GM23338 (cell line): Measurements from ENCODE around the gene RSL1D1. TPM values are rescaled to one million over a fixed set of nuclear protein-coding genes. Genes with fewer than 3 reads are reported as not detected.

ENCODE experiments used
- ATAC-seq: fragments of 200-7000 bp; cut with Tn5 transposase; 3 replicates; pipeline ENCODE4 v1.9.1; 2020
- DNase-seq: peaks from one replicate; pipeline ENCODE4 v3.0.0-alpha.2; 2015; ENCODE audit warnings: low spot score
- H2AFZ ChIP-seq: fragments of 200-600 bp; sonication (generic); 2 replicates; pipeline ENCODE4 v1.8.0; 2016; ENCODE audit warnings: antibody characterized with exemption, mild to moderate bottlenecking, moderate library complexity
- H3F3A ChIP-seq: fragments of 200-600 bp; sonication (generic); replicated peaks from 2 replicates; pipeline ENCODE4 v1.8.0; 2017; ENCODE audit warnings: antibody characterized with exemption, mixed run types, low read depth
- H3K27ac ChIP-seq: fragments of 200-600 bp; sonication (generic); 2 replicates; pipeline ENCODE4 v1.6.1; 2016; ENCODE audit warnings: low read depth
- H3K27me3 ChIP-seq: fragments of 200-600 bp; sonication (generic); 2 replicates; pipeline ENCODE4 v1.8.0; 2016; ENCODE audit warnings: mild to moderate bottlenecking, mixed run types, moderate library complexity; ENCODE audit not compliant: insufficient read depth
- H3K36me3 ChIP-seq: fragments of 200-600 bp; sonication (generic); 2 replicates; pipeline ENCODE4 v1.8.0; 2016; ENCODE audit warnings: mild to moderate bottlenecking; ENCODE audit not compliant: insufficient read depth
- H3K4me1 ChIP-seq: fragments of 200-600 bp; sonication (generic); 2 replicates; pipeline ENCODE4 v1.8.0; 2016; ENCODE audit warnings: mild to moderate bottlenecking, moderate library complexity; ENCODE audit not compliant: insufficient read depth
- H3K4me2 ChIP-seq: fragments of 200-600 bp; sonication (generic); 2 replicates; pipeline ENCODE4 v1.7.1; 2017; ENCODE audit warnings: mixed run types
- H3K4me3 ChIP-seq: fragments of 200-600 bp; sonication (generic); 2 replicates; pipeline ENCODE4 v1.6.1; 2016; ENCODE audit warnings: mixed run types
- H3K79me2 ChIP-seq: fragments of 200-600 bp; sonication (generic); replicated peaks from 2 replicates; pipeline ENCODE4 v1.8.0; 2017; ENCODE audit warnings: mild to moderate bottlenecking; ENCODE audit not compliant: insufficient read depth
- H3K9me2 ChIP-seq: fragments of 200-600 bp; sonication (generic); 2 replicates; pipeline ENCODE4 v1.8.0; 2017; ENCODE audit not compliant: insufficient read depth
- H4K20me1 ChIP-seq: fragments of 200-600 bp; sonication (generic); replicated peaks from 2 replicates; pipeline ENCODE4 v1.8.0; 2017; ENCODE audit warnings: mild to moderate bottlenecking; ENCODE audit not compliant: insufficient read depth
- H3K27ac Mint-ChIP-seq: 2 replicates; pipeline ENCODE4 v1.8.0; 2020; ENCODE audit warnings: inconsistent platforms, mild to moderate bottlenecking, moderate library complexity, mixed read lengths
- H3K27me3 Mint-ChIP-seq: 3 replicates; pipeline ENCODE4 v1.8.0; 2022; ENCODE audit warnings: low read depth, mild to moderate bottlenecking, moderate library complexity, mixed read lengths, inconsistent platforms; ENCODE audit not compliant: insufficient read depth, poor library complexity
- H3K36me3 Mint-ChIP-seq: 3 replicates; pipeline ENCODE4 v1.8.0; 2021; ENCODE audit warnings: low read depth, mild to moderate bottlenecking, inconsistent platforms, moderate library complexity, mixed read lengths
- H3K4me1 Mint-ChIP-seq: 3 replicates; pipeline ENCODE4 v1.8.0; 2020; ENCODE audit warnings: mild to moderate bottlenecking, inconsistent platforms, mixed read lengths
- H3K4me3 Mint-ChIP-seq: 3 replicates; pipeline ENCODE4 v1.8.0; 2021; ENCODE audit warnings: moderate library complexity, mild to moderate bottlenecking, inconsistent platforms, mixed read lengths
- H3K9me3 Mint-ChIP-seq: 3 replicates; pipeline ENCODE4 v1.8.0; 2020; ENCODE audit warnings: moderate library complexity, mild to moderate bottlenecking, inconsistent platforms, mixed read lengths
- CREB1 ChIP-seq: fragments of 250-450 bp; sonication (Bioruptor Pico); IDR thresholded peaks from 2 replicates; pipeline ENCODE4 v1.5.0; 2020; ENCODE audit warnings: low read depth, mild to moderate bottlenecking, moderate library complexity
- EZH2 ChIP-seq: fragments of 200-600 bp; sonication (generic); IDR thresholded peaks from one replicate; pipeline ENCODE4 v1.8.0; 2017; ENCODE audit warnings: antibody characterized with exemption, mild to moderate bottlenecking, low read depth; ENCODE audit not compliant: unreplicated experiment
- EZH2phosphoT487 ChIP-seq: fragments of 200-600 bp; sonication (generic); IDR thresholded peaks from one replicate; pipeline ENCODE4 v1.8.1; 2018; ENCODE audit warnings: antibody characterized with exemption; ENCODE audit not compliant: unreplicated experiment
- JUNB ChIP-seq: IDR thresholded peaks from one replicate; pipeline ENCODE4 v1.6.1; 2016; ENCODE audit warnings: antibody characterized with exemption; ENCODE audit not compliant: unreplicated experiment
- NANOG ChIP-seq: IDR thresholded peaks from 2 replicates; pipeline ENCODE4 v1.6.1; 2016; ENCODE audit warnings: antibody characterized with exemption, borderline replicate concordance
- POLR2AphosphoS5 ChIP-seq: IDR thresholded peaks from 2 replicates; pipeline ENCODE4 v1.6.1; 2016; ENCODE audit warnings: antibody characterized with exemption, low read depth
- REST ChIP-seq: IDR thresholded peaks from one replicate; pipeline ENCODE4 v1.6.1; 2018; ENCODE audit warnings: antibody characterized with exemption; ENCODE audit not compliant: unreplicated experiment
- STAT1 ChIP-seq: IDR thresholded peaks from one replicate; pipeline ENCODE4 v1.6.1; 2016; ENCODE audit warnings: antibody characterized with exemption; ENCODE audit not compliant: unreplicated experiment
- ZNF114 ChIP-seq: fragments of 250-450 bp; sonication (Bioruptor Pico); IDR thresholded peaks from 2 replicates; pipeline ENCODE4 v1.5.0; 2020; ENCODE audit warnings: mild to moderate bottlenecking, moderate library complexity
- ZNF331 ChIP-seq: fragments of 250-450 bp; sonication (Bioruptor Pico); IDR thresholded peaks from 2 replicates; pipeline ENCODE4 v1.5.0; 2020; ENCODE audit warnings: low read depth, mild to moderate bottlenecking, moderate library complexity
- ZNF462 ChIP-seq: fragments of 250-450 bp; sonication (Bioruptor Pico); IDR thresholded peaks from 2 replicates; pipeline ENCODE4 v1.5.0; 2020; ENCODE audit warnings: mild to moderate bottlenecking, moderate library complexity
- polyA plus RNA-seq: library from polyadenylated mRNA; unstranded; fragments of >200 nt; fragmentation: Nextera tagmentation; extraction: Ambion mirVana; gene quantifications from 2 replicates; pipeline ENCODE4 v1.2.1, GENCODE V29; 2016
- total RNA-seq: library from RNA; depleted of rRNA; stranded (reverse); fragments of >200 nt; shearing (Covaris generic); gene quantifications from 2 replicates; pipeline ENCODE4 v1.2.3, GENCODE V29; 2014
- TF ChIP-seq, protein P1 (sequence below): IDR thresholded peaks from 2 replicates; pipeline ENCODE4 v1.6.1; 2016; ENCODE audit warnings: antibody characterized with exemption
- TF ChIP-seq, protein P2 (sequence below), 2 experiments: fragments of 200-600 bp in 1 of 2; sonication (generic) in 1 of 2; conservative IDR thresholded peaks; 2 replicates each; pipeline versions ENCODE4 v1.5.1 to v1.6.1; 2016 to 2017; ENCODE audit warnings: antibody characterized with exemption in 2 of 2, low read depth in 2 of 2, mild to moderate bottlenecking in 2 of 2, moderate library complexity in 1 of 2

Gene RSL1D1
- total and polyA plus RNA-seq, 2 experiments from 2014 or later: 298 to 495 TPM

- Histone ChIP-seq H3K27me3 (no peaks in the 10 kb centered on the region), H3K27ac (no peak overlapping the region), H4K20me1 (peaks cover 5% of the 10 kb centered on the region), H3K79me2 (no peaks in the 10 kb centered on the region), H3K36me3 (peaks cover 23% of the 10 kb centered on the region), H2AFZ (no peak overlapping the region), H3K4me2 (no peak overlapping the region), H3F3A (peaks cover 22% of the 10 kb centered on the region), H3K9me2 (no peaks in the 10 kb centered on the region), H3K4me3 (no peak overlapping the region), H3K4me1 (no peaks in the 10 kb centered on the region)
- ATAC-seq (no peak), DNase-seq (no peak)
- H3K9me3 Mint-ChIP-seq: no peaks in the 10 kb centered on the region
- no peak overlapping the region for H3K4me3 Mint-ChIP-seq
- H3K27me3 Mint-ChIP-seq: no peaks in the 10 kb centered on the region
- no peak overlapping the region for H3K27ac Mint-ChIP-seq
- H3K36me3 Mint-ChIP-seq: peaks cover 33% of the 10 kb centered on the region
- H3K4me1 Mint-ChIP-seq: peaks cover 10% of the 10 kb centered on the region; the same call in 2 of the 3 replicates
- no peak for TF ChIP-seq ZNF114
- TF ChIP-seq, protein P1, sequence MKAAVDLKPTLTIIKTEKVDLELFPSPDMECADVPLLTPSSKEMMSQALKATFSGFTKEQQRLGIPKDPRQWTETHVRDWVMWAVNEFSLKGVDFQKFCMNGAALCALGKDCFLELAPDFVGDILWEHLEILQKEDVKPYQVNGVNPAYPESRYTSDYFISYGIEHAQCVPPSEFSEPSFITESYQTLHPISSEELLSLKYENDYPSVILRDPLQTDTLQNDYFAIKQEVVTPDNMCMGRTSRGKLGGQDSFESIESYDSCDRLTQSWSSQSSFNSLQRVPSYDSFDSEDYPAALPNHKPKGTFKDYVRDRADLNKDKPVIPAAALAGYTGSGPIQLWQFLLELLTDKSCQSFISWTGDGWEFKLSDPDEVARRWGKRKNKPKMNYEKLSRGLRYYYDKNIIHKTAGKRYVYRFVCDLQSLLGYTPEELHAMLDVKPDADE: no peak
- TF ChIP-seq NANOG: no peak
- TF ChIP-seq EZH2: no peak
- TF ChIP-seq CREB1 (CRISPR knock-in tag): no peak
- TF ChIP-seq POLR2AphosphoS5: no peak
- TF ChIP-seq JUNB: no peak
- TF ChIP-seq, protein P2, sequence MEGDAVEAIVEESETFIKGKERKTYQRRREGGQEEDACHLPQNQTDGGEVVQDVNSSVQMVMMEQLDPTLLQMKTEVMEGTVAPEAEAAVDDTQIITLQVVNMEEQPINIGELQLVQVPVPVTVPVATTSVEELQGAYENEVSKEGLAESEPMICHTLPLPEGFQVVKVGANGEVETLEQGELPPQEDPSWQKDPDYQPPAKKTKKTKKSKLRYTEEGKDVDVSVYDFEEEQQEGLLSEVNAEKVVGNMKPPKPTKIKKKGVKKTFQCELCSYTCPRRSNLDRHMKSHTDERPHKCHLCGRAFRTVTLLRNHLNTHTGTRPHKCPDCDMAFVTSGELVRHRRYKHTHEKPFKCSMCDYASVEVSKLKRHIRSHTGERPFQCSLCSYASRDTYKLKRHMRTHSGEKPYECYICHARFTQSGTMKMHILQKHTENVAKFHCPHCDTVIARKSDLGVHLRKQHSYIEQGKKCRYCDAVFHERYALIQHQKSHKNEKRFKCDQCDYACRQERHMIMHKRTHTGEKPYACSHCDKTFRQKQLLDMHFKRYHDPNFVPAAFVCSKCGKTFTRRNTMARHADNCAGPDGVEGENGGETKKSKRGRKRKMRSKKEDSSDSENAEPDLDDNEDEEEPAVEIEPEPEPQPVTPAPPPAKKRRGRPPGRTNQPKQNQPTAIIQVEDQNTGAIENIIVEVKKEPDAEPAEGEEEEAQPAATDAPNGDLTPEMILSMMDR (conservative IDR thresholded peaks at IDR 0.05; ENCODE audit: low read depth in 2 of 2): no peak
- no peak for TF ChIP-seq STAT1
- TF ChIP-seq ZNF462 (CRISPR knock-in tag): no peak
- no peak for TF ChIP-seq REST
- no peak for TF ChIP-seq ZNF331
- TF ChIP-seq EZH2phosphoT487: no peak
Measured at GRCh38 chr16:11833951-11834695, 17.2 kb downstream of the RSL1D1 start.
